NCI-H187 (cell line): ENCODE measurements around the gene RGS11.
"Not testable (repeated sequence)": the region's sequence is repeated elsewhere in the genome, so short reads cannot be mapped to it uniquely, and the experiment has no call there.

Experiments used
- DNase-seq, 2 experiments: peaks; one replicate each; lab custom pipeline; 2025; lab: John Stamatoyannopoulos, UW

Gene RGS11

DNA sequence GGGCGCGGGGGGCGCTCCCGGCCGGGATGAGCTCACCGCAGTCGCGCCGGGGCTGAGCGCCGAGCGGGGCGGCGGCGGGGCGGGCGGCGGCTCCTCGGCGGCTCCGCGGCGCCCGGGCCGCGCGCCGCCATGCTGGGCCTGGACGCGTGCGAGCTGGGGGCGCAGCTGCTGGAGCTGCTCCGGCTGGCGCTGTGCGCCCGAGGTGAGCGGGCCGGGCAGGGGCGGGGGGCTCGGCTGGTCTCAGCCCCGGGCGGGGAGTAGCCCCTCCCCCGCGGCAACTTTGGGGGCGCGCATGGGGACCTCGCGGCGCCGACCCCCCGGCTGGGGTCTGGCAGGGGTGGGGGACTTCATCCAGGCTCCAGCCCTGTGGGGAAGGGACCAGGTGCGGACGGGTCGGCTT lies 4.8 kb upstream of the RGS11 start, which contains the start of gene ARHGDIG:
ARHGDIG (plus strand) TSS at position 40 of the 400 bp plus-strand sequence; CDS start at position 130, 90 bp downstream.
- no peak for DNase-seq

DNA sequence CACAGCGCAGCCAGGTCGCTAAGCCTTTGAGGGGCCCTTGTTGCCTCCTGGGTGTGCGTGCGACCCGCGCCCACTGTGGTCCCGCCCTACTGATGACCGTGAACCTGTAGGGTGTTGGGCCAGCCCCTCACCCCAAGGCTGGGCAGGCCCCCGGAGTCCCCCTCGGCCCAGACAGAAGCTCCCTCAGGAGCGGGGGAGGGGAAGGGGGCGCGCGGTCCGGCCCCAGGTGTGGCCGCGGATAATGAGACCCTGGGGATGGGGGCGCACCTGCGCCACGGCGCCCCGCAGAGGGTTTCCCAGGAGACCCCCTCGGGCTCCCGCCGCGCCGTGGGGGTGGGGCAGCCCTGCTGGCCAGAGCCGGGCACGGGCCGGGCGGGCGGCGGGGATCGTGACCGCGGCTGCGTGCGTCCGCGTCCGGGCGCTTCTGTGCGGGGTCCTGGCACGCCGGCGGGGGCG lies 4.3 kb upstream of the RGS11 start:
- DNase-seq, result no peak

DNA sequence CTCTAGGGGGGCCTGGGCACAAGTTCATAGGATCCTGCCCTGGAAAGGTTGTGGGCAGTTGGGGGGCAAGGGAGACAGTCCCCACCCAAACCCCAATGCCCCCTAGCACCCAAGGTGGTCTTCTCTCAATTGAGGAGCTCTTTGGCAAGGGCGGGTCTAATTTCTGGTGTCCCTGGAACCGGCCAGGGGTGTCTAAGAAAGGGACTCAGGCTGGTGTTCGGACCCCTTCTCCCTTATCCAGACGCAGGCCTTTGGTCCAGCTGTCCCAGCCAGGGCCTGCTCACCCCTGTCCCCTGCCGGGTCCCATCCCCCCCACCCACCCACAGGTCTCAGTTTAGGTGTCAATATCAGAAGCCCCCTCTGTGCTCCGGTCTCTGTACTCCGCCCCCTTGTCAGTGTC lies 3.8 kb upstream of the RGS11 start:
- no peak for DNase-seq

DNA sequence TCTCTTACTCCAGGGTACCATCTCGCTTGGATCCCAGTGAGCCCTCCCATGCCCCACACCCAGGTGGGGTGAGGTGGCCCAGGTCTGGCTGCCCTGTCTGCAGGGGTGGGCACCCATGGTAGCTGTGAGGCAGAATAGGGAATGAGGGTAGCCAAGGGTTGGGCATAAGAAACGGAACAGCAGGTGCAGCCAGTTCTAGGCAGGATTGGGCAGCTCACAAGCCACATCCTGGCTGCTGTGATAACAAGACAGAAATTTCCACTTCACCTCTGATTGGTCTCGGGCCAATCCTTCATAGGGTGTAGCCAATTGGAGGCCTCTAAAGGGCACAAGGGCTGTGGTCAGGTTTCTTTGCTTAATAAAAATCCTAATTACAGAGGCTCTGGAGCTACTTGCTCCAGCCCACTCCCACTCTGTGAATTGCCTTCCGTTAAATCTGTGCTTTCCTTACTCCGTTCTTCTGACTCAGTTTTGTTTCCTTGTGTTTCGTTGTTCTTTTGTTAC lies 3.2 kb upstream of the RGS11 start:
- DNase-seq, result no peak

DNA sequence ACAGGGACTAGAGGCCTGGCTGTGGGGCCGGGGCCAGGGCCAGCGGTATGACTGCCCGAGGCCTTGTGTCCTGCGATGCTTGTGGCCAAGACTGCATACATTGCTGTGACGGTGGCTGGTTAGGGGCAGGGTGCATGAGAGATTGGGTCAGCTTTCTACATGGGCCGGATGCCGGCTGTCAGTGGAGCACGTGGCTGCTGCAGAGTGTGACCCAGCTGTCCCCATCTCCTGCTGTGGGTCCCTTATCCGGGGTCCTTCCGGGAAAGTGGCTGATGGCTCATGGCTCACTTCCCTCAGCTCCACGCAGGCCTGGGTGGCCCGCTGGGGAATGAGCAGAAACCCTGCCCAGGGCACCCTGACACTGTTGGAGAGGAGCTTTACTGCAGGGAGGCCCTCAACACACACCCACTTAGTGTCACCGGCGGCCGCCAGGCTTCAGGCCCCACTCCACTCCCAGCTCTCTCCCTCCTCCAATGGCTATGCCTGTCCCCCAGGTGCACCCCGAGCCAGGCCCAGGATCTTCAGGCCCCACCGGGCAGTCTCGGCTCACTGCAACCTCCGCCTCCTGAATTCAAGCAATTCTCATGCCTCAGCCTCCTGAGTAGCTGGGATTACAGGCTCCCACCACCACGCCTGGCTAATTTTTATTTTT lies 808 bp upstream of the RGS11 start:
- DNase-seq, result no peak

DNA sequence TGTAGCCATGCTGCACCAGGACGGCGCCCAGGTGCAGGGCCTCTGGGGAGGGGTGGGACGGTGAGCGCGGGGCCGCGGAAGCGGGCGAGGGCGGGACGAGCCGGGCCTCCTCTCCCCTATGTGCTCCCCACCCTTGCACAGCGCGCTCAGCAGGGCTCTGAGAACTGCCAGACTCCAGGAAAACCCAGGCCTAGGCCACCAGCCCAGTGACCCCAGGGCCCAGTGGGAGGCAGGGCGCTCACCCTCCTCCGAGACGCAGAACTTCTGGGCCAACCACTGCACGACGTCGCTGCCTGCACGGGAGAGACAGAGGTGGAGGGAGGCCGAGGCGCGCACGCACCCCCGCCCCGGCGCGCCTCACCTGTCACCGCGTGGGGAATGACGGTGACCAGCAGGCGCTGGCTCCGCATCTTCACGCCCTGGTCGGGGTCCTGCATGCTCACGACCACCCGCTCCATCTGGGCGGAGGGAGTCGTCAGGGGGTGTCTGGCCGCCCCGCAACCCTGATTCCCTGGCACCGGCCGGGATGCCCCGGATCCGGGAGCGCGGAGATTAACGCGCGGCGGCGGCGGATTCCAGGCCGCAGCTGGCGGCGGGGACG lies 603 bp downstream of the RGS11 start:
- DNase-seq, result no peak

DNA sequence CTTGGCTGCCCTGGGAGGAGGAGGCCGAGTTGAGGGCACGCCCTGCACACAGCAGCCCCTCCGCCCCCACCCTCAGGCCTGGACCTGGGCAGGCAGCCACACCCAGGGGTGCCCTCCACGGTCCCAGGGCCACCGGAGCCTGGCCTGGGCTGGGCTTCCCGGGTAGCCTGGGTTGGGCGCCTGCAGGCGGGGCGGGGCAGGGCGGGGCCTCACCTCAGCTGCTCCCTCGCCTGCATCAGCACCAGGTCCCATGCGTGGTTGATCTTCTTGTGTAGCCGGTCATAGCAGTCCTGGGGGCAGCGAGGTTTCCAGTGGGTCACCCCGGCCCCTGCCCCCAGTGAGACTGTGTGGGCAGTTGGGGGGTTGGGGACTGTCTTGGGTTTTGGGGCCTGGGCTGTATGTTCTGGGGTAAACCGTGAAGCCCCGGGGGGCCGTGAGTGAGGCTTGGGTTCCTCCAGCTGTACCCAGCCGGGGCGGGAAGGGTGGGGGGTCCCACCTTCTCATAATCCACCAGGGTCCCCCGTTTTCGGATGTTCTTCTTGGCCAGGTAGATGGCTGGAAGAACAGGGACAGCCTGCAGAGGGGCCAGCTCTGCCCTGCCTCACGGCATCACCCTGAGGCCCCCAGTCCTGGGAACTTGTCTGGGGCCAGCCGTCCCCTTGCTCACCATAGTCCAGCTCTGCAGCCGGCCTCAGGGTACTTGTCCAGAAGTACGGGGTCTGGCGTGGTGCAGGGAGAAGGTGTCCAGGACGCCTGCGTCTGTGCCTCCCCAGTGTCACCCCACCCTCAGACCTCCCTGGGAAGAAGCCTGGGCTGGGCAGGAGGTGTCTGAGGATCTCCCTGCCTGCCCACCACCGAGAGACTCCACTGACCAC lies 2.0 kb downstream of the RGS11 start:
- DNase-seq, result no peak

DNA sequence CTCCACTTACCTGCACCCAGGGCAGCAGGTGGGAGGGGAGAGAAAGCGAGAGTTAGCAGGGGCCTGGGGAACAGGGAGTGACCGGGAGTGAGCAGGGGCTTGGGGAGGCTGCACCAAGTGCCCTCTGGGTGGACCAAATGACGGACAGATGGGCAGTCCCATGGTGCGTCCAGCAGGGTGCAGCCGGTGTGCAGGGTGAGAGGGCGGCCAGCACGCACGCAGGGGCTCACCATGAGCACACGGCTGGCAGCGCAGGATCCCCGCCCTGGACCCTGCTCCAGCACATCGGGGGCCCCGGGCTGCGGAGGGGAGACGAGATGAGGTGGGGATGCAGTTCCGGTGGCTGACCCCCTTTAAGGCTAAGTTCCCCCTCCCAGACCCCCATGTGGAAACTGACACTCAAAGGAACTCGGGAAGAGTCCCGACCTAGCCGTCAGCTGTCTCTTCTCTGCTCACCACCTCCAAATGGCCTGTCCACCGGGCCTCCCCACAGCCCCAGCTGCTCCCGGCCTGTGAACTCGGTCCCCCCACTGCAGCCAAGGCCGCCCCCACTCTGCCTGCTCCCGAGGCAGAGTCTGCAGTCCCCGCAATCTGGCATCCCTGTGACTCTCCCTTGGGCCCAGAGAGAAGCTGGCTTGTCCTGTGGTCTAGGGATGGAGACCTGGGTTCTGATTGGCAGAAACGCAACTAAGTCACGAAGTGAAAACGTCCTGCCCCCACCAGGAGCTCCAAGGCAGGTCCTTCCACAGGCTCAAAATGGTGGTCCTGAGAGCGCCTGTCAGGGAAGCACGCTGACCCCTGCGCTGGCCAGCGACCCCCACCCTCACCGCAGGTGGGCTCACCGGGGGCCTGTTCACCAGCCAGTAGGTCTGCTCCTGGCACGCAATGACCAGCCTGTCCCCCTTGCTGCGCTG lies 2.9 kb downstream of the RGS11 start:
- DNase-seq, result no peak

DNA sequence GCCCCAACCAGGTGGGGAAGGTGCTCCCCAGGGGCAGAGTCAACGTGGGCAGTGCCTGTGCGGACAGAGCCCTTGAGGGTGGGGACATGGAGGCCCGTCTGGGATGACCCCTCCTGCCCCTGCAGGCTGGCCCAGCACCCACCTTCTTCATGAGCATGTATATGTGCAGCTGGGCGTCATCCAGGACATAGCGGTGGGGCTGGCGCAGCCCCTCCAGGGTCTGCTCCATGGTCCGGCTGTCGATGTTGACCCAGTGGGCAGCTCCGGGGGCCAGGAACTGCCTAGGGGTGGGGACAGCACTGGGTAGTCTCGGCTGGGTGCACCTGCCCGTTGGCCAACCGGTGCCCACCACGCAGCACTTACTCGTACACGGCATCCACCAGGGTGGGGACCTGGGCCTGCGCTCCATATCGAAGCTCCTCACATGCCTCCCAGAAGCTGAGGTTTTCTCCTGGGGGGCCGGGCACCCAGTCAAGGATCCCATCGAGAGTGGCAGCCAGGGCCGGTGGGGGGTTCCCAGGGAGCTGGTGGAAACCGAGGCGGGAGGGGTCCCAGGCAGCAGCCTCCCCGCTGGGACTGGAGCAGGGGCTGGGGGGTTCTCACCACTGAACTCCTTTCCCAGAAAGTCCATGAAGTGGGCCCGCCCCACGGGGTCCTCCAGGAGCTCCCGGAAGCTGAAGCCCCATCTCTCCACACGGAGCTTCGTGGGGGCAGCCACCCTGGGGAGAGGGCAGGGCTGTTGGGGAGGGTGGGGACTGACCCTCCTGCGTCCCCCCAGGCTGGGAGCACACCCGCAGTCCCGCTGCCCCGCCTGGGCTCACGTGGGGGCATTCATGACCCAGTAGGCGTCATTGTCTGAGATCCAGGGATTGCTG lies 5.1 kb downstream of the RGS11 start:
- DNase-seq, result no peak

DNA sequence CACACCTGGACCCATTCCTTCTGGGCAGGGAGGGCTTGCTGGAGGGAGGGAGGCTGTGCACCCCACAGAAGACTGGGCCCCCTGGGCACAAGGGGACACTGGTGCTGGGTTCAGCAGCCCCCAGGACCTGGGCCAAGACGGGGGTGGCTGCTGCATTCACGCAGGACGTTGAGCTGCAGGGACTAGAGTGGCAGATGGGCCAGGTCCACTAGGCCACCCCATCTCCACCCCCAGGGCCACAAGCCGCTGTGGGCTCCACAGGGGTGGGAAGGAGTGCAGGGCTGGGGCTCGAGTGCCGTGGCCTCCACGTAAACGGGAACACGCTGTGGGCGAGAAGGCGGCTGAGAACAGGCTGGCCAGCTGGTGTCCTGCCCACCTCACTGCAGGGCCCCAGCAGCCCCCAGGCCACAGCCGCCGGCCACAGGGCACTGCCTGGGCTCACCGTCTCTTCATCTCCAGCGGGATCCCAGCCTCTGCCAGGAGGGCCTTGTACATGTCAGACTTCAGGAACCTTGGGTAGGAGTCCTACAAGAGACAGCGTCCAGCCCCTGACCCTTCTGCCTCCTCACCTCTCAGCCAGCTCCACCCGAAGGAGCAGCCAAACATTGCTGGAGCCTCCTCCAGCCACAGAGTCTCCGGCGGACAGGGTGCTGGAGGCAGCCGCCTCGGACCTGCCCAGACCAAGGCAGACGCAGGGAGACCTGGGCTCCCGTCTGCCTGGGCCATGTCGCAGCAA lies 6.5 kb downstream of the RGS11 start:
- DNase-seq, result no peak

DNA sequence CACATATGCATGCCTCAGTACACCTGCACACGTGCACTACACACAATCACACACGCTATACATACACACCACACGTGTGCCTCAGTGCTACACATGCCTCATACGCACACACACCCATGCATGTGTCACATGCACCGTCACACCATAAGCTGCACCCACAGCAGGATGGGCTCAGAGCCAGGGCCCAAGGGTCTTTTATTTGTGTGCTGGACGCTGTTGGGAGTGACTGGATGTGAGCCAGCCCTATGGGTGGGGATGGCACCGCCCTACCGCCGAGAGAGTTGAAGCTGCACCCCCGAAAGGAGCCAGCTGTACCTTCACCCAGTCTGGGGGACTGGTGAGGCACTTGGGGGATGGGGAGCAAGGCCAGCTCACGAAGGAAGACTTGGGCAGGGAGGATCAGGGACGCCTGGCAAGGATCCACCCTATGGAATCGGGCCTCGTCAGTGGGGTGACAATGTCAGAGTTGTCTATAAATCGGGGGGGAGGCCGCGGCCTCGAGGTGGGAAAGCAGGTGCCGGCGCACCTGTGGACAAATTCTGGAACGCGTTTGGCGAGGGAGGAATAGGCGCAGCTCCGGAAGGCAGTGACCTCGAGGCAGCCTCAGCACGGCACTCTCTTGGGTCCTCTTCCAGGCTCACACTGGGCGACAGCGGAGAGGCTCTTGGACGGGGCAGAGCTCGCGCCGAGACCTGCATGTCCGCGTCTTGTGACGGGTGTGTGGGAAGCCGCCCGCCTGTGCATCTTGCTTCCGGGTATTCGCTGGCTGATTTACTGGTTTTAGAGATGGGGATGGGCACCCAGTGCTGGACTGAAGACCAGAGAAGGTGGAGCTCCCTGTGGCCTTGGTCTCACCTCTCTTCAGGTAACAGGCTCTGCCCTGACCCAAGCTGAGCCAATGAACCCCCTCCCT lies 7.3 kb downstream of the RGS11 start:
- no peak for DNase-seq

DNA sequence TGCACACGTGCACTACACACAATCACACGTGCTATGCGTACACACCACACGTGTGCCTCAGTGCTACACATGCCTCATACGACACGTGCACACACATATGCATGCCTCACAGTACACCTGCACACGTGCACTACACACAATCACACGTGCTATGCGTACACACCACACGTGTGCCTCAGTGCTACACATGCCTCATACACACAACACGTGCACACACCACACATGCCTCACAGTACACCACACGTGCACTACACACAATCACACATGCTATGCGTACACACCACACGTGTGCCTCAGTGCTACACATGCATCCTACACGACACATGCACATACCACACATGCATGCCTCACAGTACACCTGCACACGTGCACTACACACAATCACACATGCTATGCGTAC lies 8.2 kb downstream of the RGS11 start:
- not testable (repeated sequence) for DNase-seq

DNA sequence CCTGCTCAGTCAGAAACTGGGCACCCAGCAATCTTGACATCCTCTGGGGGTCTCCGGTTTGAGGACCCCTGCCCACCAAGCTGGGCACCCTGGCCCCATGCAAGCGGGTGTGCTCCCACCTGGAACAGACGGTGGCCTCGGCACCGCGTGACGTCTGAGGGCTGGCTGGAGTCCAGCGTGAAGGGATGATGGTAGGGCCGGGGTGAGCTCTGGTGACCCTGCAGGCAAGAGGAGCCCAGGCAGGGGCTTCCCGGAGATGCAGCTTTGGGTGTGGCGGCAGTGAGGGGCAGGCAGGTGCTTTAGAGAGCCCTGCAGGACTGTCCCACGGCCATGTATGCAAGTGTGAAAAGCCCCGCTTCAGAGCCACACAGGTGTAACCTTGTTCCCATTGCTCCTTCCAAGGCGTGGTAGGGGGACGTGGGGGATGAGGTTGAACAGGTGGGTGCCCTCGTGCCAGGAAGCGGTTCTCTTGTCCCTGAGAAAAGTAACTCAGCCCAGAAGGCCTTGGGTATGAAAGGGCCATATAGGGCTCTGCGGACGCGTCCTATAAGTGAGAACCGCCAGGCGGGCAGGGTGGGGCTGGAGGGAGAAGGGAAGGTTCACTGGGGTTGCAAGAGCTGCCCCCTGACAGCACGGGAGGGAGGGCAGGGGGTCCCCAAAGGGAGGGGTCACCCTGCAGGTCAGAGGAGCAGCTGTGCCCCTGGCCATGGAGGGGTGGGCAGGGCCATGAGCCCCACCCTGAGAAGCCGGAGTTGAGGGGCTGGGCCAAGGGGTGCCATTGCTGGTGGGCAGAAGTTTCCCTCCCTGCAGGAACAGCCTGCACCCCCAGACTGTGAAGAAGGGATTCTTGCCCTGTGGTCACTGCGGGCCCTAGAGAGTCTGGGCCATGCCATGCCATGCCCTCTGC lies 9.2 kb downstream of the RGS11 start:
- no peak for DNase-seq

DNA sequence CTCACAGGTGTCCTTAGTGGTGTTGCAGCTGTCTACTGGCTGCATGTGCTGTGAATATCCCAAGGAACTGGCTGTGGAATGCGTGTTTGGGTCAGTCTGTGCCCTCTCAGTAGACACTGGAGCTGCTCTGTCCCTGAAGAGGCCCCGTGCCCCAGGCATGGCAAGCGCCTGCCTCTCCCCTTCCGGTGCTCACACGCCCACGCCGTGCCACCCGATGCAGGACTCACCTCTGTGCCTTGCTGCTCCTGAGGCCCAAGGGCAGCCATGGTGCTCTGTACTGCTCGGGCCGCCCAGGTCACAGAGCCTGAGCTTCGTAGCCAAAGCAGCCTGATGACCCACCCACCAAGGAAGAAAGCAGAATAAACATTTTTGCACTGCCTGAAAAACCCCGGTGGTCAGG lies 10.0 kb downstream of the RGS11 start:
- no peak for DNase-seq

DNA sequence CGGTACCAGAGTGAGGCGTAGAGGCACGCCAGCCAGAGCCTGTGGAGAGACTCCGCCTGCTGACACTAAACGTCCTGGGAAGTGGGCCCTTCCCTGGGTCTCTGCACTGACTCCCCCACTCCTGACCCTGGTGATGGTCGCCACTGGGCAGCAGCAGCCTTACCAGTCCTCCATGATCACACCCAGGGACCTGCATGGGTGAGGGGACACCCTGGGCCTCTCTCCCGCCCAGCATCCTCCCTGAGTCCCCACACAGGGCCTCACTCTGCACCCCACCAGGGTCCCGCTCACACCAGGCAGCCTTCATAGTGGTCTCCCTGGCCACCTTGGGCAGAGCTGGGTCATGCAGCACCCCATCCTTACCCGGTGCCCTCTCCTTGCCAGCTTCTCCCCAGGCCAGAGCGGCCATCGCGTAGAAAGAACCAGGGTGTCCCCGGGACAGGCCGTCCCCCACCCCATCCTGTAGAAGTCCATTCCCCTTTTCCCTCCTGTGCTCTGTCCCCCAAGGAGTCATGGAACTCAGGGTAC lies 10.7 kb downstream of the RGS11 start:
- no peak for DNase-seq

DNA sequence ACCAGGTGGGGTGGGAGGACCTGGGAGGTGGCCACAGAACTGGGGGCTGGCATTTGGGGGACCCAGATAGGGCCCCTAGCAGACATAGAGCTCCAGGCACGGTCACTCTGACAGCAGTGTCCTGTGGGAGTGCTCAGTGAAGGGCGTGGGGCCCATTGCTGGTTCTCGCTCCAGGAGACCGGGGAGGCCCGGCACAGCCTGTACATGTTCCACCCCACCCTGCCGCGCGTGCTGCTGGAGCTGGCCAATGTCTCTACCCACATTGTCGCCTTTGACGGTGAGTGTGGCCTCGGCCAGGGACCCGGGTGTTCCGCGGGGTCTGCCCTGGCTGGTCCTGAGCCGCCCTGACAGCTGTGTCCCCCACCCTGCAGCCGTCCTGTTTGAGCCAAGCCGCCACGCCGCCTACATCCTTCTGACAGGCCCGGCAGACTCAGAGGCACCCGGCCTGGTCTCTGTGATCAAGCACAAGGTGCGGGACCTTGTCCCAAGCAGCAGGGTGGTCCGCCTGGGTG lies 11.2 kb downstream of the RGS11 start:
- no peak for DNase-seq

DNA sequence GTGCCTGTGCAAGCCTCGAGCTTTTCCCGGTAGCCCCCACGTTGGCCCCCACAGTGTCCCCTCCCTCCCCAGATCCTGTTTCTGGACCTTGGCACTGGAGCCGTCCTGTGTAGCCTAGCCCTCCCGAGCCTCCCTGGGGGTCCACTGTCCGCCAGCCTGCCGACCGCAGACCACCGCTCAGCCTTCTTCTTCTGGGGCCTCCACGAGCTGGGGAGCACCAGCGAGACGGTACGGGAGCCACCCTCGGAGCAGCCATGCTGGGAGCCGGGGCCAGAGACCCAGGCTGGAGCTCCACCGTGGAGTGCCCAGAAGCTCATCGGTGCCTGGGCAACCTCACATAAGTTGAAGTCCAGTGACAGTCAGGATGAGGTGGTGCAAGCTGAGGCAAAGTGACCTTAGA lies 11.8 kb downstream of the RGS11 start:
- no peak for DNase-seq
